NK-92 (cell line): ENCODE measurements around the gene RARG.

Experiments used
- DNase-seq: peaks from one replicate; lab custom pipeline; 2025; ENCODE audit not compliant: unreplicated experiment; lab: John Stamatoyannopoulos, UW

The RARG gene

DNA sequence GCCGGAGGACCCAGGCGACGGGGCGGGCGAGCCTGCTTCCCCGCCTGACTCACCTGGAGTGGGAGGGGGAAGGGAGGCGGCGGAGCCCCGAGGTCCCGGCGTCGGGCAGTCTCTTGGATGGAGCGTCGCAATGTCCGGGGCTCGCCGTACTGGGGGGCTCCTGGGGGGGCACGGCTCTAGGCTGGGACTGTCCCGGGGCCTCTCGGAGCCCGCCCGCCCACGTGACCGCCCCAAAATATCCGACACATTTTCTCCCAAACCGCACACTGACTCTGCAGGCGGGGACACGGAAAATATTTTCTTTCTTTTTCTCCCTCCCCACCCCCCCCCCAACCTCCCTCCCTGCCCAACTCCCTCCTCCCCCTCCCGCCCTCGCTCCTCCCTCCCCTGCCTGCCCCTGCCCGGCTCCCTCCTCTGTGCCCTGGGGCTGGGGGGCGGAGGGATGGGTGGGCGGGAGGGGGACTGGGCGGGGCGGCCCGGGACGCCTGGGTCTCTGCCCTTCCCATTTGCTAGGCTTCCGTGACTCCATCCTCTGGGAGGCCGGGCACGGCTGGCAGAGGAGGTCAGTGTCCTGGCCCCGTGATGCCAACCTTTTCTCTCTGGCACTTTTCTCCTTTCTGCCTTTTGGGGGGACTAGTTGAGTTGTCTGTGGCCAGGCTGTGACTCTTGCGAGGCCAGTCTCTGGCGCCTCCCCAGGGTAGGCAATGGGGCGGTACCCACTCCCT lies at the start of gene RARG:
Gene RARG, minus strand, starts transcription at position 289 of the 725 bp plus-strand sequence. CDS start 4,664 bp downstream, outside the sequence.
- DNase-seq, result no peak

GRCh38 chr12:53279888-53280498 lies 48.0 kb upstream of the RARG start:
- DNase-seq, result no peak

- DNase-seq, result no peak
These were observed 47.4 kb upstream of the RARG start for GRCh38 chr12:53279283-53279869.

- DNase-seq, result no peak
These were observed 46.0 kb upstream of the RARG start for GRCh38 chr12:53277981-53278380.

DNA sequence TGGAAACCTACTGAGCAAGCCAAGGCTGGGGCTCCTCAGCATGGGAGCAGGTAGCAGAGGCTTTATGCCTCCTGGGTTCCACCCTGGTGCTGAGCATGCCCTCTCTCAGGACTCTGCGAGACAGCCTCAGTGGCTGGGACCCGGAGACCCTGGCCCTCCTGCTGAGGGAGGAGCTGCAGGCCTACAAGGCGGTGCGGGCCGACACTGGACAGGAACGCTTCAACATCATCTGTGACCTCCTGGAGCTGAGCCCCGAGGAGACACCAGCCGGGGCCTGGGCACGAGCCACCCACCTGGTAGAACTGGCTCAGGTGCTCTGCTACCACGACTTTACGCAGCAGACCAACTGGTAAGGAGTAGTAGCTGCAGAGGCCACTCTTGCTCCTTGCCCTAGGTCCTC lies 44.5 kb upstream of the RARG start:
- no peak for DNase-seq

GRCh38 chr12:53274445-53274844 lies 42.4 kb upstream of the RARG start:
- DNase-seq, result no peak

DNA sequence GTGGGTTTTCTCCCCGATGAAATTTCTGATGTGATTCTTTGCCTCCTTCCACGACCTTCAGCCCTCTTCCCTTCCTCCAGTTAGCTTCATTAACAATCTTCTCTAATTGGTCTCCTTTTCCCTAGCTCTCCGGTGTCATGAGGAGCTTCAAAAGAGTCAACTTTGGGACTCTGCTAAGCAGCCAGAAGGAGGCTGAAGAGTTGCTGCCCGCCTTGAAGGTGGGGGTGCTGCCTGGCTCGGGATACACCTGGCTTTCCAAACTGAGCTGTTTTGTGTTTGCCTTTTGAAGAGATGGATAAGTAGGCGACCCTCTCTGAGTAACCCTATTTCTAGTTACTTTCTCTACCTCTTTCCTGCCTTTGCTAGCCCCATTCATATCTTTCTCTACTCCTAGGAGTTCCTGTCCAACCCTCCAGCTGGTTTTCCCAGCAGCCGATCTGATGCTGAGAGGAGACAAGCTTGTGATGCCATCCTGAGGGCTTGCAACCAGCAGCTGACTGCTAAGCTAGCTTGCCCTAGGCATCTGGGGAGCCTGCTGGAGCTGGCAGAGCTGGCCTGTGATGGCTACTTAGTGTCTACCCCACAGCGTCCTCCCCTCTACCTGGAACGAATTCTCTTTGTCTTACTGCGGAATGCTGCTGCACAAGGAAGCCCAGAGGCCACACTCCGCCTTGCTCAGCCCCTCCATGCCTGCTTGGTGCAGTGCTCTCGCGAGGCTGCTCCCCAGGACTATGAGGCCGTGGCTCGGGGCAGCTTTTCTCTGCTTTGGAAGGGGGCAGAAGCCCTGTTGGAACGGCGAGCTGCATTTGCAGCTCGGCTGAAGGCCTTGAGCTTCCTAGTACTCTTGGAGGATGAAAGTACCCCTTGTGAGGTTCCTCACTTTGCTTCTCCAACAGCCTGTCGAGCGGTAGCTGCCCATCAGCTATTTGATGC lies 36.9 kb upstream of the RARG start:
- DNase-seq, result no peak

DNA sequence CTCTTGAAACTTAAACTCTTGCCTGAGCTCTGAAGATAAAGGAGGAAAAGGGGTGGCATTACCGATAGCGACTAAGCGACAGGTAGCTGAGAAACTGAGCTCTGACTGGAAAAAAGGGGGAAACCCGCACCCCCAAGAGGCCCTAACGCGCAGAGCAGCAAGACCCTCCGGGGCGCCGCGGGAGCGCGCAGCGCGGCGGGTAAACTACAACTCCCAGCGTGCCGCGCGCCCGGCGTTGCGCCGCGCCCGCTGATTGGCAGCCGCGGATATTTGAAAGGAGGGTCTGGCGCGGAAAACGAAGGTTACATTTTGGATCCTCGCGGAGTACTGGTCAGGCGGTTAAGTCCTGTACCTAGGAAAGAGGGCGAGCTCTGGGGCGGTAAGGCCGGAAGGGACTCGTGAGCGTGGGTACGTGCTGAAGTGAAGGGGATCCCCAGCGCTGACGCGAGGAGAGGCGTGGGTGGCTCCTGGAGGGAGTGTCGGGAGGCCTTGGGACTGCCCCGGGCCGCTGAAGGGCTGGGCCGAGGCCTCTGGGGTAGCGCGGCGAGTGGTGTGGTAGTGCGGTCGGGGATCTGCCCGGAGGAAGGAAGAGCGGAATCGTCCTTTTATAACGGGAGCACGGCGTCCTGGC lies 36.1 kb upstream of the RARG start, which contains the start of gene ESPL1:
Gene ESPL1, plus strand, starts transcription at position 301 of the 631 bp plus-strand sequence. CDS start 468 bp downstream, outside the sequence.
- no peak for DNase-seq

GRCh38 chr12:53267306-53267998 lies 35.4 kb upstream of the RARG start:
- no peak for DNase-seq

- DNase-seq, result no peak
These were observed 33.8 kb upstream of the RARG start for GRCh38 chr12:53265783-53266182.

GRCh38 chr12:53259891-53260290 lies 27.9 kb upstream of the RARG start:
- DNase-seq, result no peak

GRCh38 chr12:53258541-53259539 lies 26.8 kb upstream of the RARG start:
- DNase-seq, result no peak

GRCh38 chr12:53255996-53256395 lies 24.0 kb upstream of the RARG start:
- no peak for DNase-seq

DNA sequence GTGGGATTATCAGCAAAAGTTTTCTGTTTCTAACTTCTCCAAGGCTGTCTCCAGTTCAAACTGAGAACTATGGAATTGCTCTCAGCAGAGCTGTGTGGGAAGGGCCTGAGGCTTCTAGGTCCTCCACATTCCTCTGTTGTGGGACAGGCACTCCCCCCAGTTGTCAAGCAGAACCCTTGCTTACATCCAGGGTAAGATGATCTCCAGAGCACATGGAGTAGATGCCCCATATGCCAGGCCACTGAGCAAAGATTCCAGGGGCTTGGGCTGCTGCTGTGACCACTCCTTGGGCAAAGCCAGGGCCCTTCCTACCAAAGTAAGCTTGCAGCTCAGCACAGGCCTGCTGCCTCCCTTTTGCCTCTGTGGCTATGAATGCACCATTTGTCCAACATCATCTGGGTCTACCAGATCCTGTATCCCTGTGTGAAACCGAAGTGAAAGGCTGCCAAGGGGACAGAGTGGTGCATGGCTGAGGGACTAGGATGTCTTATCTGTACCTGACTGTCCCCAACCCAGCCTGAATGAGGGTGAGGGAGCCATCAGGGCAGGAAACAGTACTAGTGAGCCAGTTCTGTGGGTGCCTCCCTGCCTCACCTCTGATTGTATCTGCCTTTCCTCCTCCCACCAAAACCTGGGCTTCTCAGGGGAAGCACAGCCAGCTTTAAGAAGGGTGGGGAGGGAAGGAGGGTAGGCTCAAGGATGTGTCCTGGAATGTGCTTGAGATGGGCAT lies 23.0 kb upstream of the RARG start:
- DNase-seq, result no peak

DNA sequence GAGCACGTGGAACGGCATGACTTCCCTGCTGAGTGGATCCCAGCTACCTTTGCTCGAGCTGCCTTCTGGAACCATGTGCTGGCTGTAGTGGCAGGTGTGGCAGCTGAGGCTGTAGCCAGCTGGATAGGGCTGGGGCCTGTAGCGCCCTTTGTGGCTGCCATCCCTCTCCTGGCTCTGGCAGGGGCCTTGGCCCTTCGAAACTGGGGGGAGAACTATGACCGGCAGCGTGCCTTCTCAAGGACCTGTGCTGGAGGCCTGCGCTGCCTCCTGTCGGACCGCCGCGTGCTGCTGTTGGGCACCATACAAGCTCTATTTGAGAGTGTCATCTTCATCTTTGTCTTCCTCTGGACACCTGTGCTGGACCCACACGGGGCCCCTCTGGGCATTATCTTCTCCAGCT lies 21.3 kb upstream of the RARG start:
- no peak for DNase-seq

GRCh38 chr12:53252349-53252916 lies 20.4 kb upstream of the RARG start:
- no peak for DNase-seq

GRCh38 chr12:53251477-53252348 lies 19.7 kb upstream of the RARG start:
- DNase-seq, result no peak
